SK-N-SH (cell line): ENCODE data around the gene OR1L8. TPM values are rescaled to one million over a fixed set of nuclear protein-coding genes. Genes with fewer than 3 reads are reported as not detected.

Source experiments
- CTCF ChIA-PET: fragments of 300-600, 350-600 bp; formaldehyde crosslinking; extraction: SDS; loops from one replicate; lab custom pipeline; 2021; lab: Yijun Ruan, JAX
- POLR2A ChIA-PET: fragments of 350-600 bp; sonication (Branson Sonifier 250); formaldehyde crosslinking; extraction: SDS; loops from one replicate; lab custom pipeline; 2020; ENCODE audit warnings: antibody characterized with exemption, inconsistent platforms; lab: Yijun Ruan, JAX
- DNase-seq: peaks from one replicate; pipeline ENCODE4 v3.0.0; 2012
- H2AFZ ChIP-seq: fragments of 200-600 bp; sonication (generic); 2 replicates; pipeline ENCODE4 v1.8.1; 2016; ENCODE audit warnings: antibody characterized with exemption, mild to moderate bottlenecking, low read depth
- H3F3A ChIP-seq: fragments of 200-600 bp; sonication (generic); replicated peaks from 2 replicates; pipeline ENCODE3; 2016; ENCODE audit warnings: antibody characterized with exemption, mild to moderate bottlenecking; ENCODE audit not compliant: insufficient read depth
- H3K27ac ChIP-seq, 2 experiments: fragments of 200-500 bp in 1 of 2; fragments of 200-600 bp in 1 of 2; sonication (Bioruptor generic) in 1 of 2; sonication (generic), shearing (Covaris generic) in 1 of 2; 2 replicates each; pipeline versions ENCODE4 v1.5.1 to v1.6.1; 2014 to 2016; ENCODE audit warnings: low read depth in 2 of 2, inconsistent platforms in 1 of 2, low read length in 1 of 2, mild to moderate bottlenecking in 1 of 2, mixed read lengths in 1 of 2
- H3K27me3 ChIP-seq: fragments of 200-600 bp; sonication (generic), shearing (Covaris generic); 2 replicates; pipeline ENCODE4 v1.6.1; 2016; ENCODE audit warnings: mixed run types; ENCODE audit not compliant: insufficient read depth
- H3K36me3 ChIP-seq, 2 experiments: fragments of 200-500 bp in 1 of 2; fragments of 200-600 bp in 1 of 2; sonication (Bioruptor generic) in 1 of 2; sonication (generic) in 1 of 2; replicated peaks in 1 of 2; 2 replicates each; pipeline versions ENCODE3 to v1.5.1; 2014 to 2016; ENCODE audit warnings: low read length in 1 of 2, mild to moderate bottlenecking in 1 of 2; ENCODE audit not compliant: insufficient read depth in 2 of 2, control insufficient read depth in 1 of 2
- H3K4me1 ChIP-seq, 2 experiments: fragments of 200-500 bp in 1 of 2; fragments of 200-600 bp in 1 of 2; sonication (Bioruptor generic) in 1 of 2; sonication (generic), shearing (Covaris generic) in 1 of 2; 2 replicates each; pipeline versions ENCODE4 v1.5.1 to v1.6.1; 2014 to 2016; ENCODE audit warnings: low read depth in 1 of 2, low read length in 1 of 2, mixed run types in 1 of 2; ENCODE audit not compliant: insufficient read depth in 2 of 2, control insufficient read depth in 1 of 2
- H3K4me2 ChIP-seq: fragments of 200-600 bp; sonication (generic), shearing (Covaris generic); 2 replicates; pipeline ENCODE4 v1.6.1; 2017; ENCODE audit warnings: mixed run types
- H3K4me3 ChIP-seq, 2 experiments: fragments of 200-500 bp in 1 of 2; fragments of 200-600 bp in 1 of 2; sonication (Bioruptor generic) in 1 of 2; sonication (generic), shearing (Covaris generic) in 1 of 2; 2 replicates each; pipeline versions ENCODE4 v1.5.1 to v1.8.1; 2014 to 2016; ENCODE audit warnings: low read depth in 2 of 2, inconsistent platforms in 1 of 2, low read length in 1 of 2, mild to moderate bottlenecking in 1 of 2, mixed read lengths in 1 of 2, moderate library complexity in 1 of 2
- H3K79me2 ChIP-seq: fragments of 200-600 bp; sonication (generic); 2 replicates; pipeline ENCODE4 v1.8.1; 2017; ENCODE audit warnings: mild to moderate bottlenecking; ENCODE audit not compliant: insufficient read depth
- H3K9ac ChIP-seq: fragments of 200-600 bp; sonication (generic); 2 replicates; pipeline ENCODE4 v1.6.1; 2017; ENCODE audit warnings: mixed run types
- H3K9me2 ChIP-seq: fragments of 200-600 bp; sonication (generic); 2 replicates; pipeline ENCODE4 v1.6.1; 2017; ENCODE audit warnings: mixed run types
- H3K9me3 ChIP-seq: fragments of 200-600 bp; sonication (generic); 2 replicates; pipeline ENCODE4 v1.6.1; 2017; ENCODE audit warnings: mixed run types, mild to moderate bottlenecking, moderate library complexity
- H4K20me1 ChIP-seq: fragments of 200-600 bp; sonication (generic); 2 replicates; pipeline ENCODE4 v1.6.1; 2017; ENCODE audit warnings: mild to moderate bottlenecking, mixed run types; ENCODE audit not compliant: insufficient read depth
- CHD2 ChIP-seq: fragments of 150-350 bp; IDR thresholded peaks from 2 replicates; pipeline ENCODE4 v1.6.1; 2018; ENCODE audit warnings: low read length; ENCODE audit not compliant: partially characterized antibody
- ELF1 ChIP-seq: IDR thresholded peaks from 2 replicates; pipeline ENCODE4 v1.4.0; 2012
- EP300 ChIP-seq, 2 experiments: IDR thresholded peaks; 2 replicates each; pipeline versions ENCODE4 v1.4.0 to v1.6.1; 2012; ENCODE audit warnings: borderline replicate concordance in 1 of 2, low read depth in 1 of 2, low read length in 1 of 2
- EZH2phosphoT487 ChIP-seq: fragments of 200-600 bp; sonication (generic); IDR thresholded peaks from 2 replicates; pipeline ENCODE4 v1.6.1; 2017; ENCODE audit warnings: low read depth, mixed run types, mild to moderate bottlenecking, antibody characterized with exemption, moderate library complexity, borderline replicate concordance
- FOXJ3 ChIP-seq: sonication (generic); formaldehyde crosslinking; IDR thresholded peaks from 2 replicates; pipeline ENCODE4 v1.5.1; 2020; ENCODE audit warnings: mild to moderate bottlenecking, missing genetic modification reagents
- FOXM1 ChIP-seq: IDR thresholded peaks from 2 replicates; pipeline ENCODE4 v1.4.0; 2012; ENCODE audit warnings: low read depth, mild to moderate bottlenecking
- GABPA ChIP-seq: IDR thresholded peaks from 2 replicates; pipeline ENCODE4 v1.4.0; 2012; ENCODE audit warnings: low read depth, mild to moderate bottlenecking
- MXI1 ChIP-seq: IDR thresholded peaks from 2 replicates; pipeline ENCODE4 v1.6.1; 2012; ENCODE audit warnings: mild to moderate bottlenecking, low read depth, low read length, improper control_type of control experiment
- NFIC ChIP-seq: IDR thresholded peaks from 2 replicates; pipeline ENCODE4 v1.4.0; 2012; ENCODE audit warnings: borderline replicate concordance
- PBX3 ChIP-seq: IDR thresholded peaks from 2 replicates; pipeline ENCODE4; 2012
- POLR2AphosphoS5 ChIP-seq: IDR thresholded peaks from 2 replicates; pipeline ENCODE4 v1.6.1; 2012; ENCODE audit warnings: low read depth, low read length
- RCOR1 ChIP-seq: fragments of 150-350 bp; IDR thresholded peaks from 2 replicates; pipeline ENCODE4 v1.6.1; 2017; ENCODE audit warnings: antibody characterized with exemption, low read length
- RFX5 ChIP-seq: IDR thresholded peaks from 2 replicates; pipeline ENCODE4 v1.6.1; 2012; ENCODE audit warnings: mild to moderate bottlenecking, improper control_type of control experiment, low read length
- SMC3 ChIP-seq: IDR thresholded peaks from 2 replicates; pipeline ENCODE4 v1.6.1; 2012; ENCODE audit warnings: low read depth, low read length, improper control_type of control experiment
- TAF1 ChIP-seq: IDR thresholded peaks from 2 replicates; pipeline ENCODE4 v1.6.1; 2012; ENCODE audit warnings: low read depth, mild to moderate bottlenecking, low read length, moderate library complexity, borderline replicate concordance
- YY1 ChIP-seq: IDR thresholded peaks from 2 replicates; pipeline ENCODE4 v1.4.0; 2012; ENCODE audit warnings: low read depth, mild to moderate bottlenecking
- WGBS: methylation state at CpG from one replicate; pipeline ENCODE4 v1.1.6; 2017; ENCODE audit warnings: low lambda C conversion rate; 5-methylcytosine and 5-hydroxymethylcytosine counted together
- polyA plus RNA-seq, 3 experiments: library from polyadenylated mRNA; depleted of rRNA; stranded (reverse); fragments of >200 nt; gene quantifications; 2 replicates each; pipeline ENCODE4 v1.2.3, GENCODE V29; 2012
- TF ChIP-seq, protein P1 (sequence below): fragments of 200-600 bp; sonication (generic); IDR thresholded peaks from 2 replicates; pipeline ENCODE4 v1.6.1; 2017; ENCODE audit warnings: antibody characterized with exemption, mild to moderate bottlenecking, moderate library complexity

Gene OR1L8
- polyA plus RNA-seq, 1 of the 3 experiments (the other 2 are of a cell fraction), result 0.07 TPM

- H3K36me3 ChIP-seq, result no peaks in the 10 kb centered on the region
- no peak for DNase-seq
- H3F3A ChIP-seq, result no peaks in the 10 kb centered on the region
- no peaks in the 10 kb centered on the region for H3K79me2 ChIP-seq
- no peak overlapping the region for H3K9ac ChIP-seq
- 17% methylated on average over 4 of the region's 4 CpGs for WGBS
- no peak overlapping the region for H3K27ac ChIP-seq
- H3K9me2 ChIP-seq, result no peaks in the 10 kb centered on the region
- H3K9me3 ChIP-seq, result no peaks in the 10 kb centered on the region
- H3K4me2 ChIP-seq, result no peak overlapping the region
- H2AFZ ChIP-seq, result no peak overlapping the region
- ChIA-PET CTCF (no interaction called here), POLR2A (no interaction called here)
- H3K27me3 ChIP-seq, result no peaks in the 10 kb centered on the region
- no peaks in the 10 kb centered on the region for H4K20me1 ChIP-seq
- no peak overlapping the region for H3K4me3 ChIP-seq
- no peaks in the 10 kb centered on the region for H3K4me1 ChIP-seq
- no peak for TF ChIP-seq PBX3
- no peak for TF ChIP-seq YY1
- no peak for TF ChIP-seq FOXM1
Observed at GRCh38 chr9:122567901-122568300, 15.3 kb downstream of the OR1L8 start.

GRCh38 chr9:122562134-122562760, 20.9 kb downstream of the OR1L8 start:
- Histone ChIP-seq H3K4me2 (no peak overlapping the region), H4K20me1 (no peaks in the 10 kb centered on the region), H3K9me3 (no peaks in the 10 kb centered on the region), H3K9me2 (no peaks in the 10 kb centered on the region), H2AFZ (no peak overlapping the region), H3K4me3 (no peak overlapping the region), H3K36me3 (no peaks in the 10 kb centered on the region), H3K4me1 (no peaks in the 10 kb centered on the region), H3K27ac (no peak overlapping the region), H3K79me2 (no peaks in the 10 kb centered on the region), H3K9ac (no peak overlapping the region), H3K27me3 (no peaks in the 10 kb centered on the region), H3F3A (no peaks in the 10 kb centered on the region)
- POLR2A ChIA-PET, result no interaction called here
- WGBS, result 23% methylated on average over 6 of the region's 9 CpGs
- DNase-seq, result no peak
- CTCF ChIA-PET, result interaction anchor here (1.0 kb wide), 1 partner anchor 98 kb away, joined by 3 read pairs; no protein-coding TSS in a partner anchor
- TF ChIP-seq EZH2phosphoT487 (no peak), MXI1 (no peak), GABPA (no peak), ELF1 (no peak), POLR2AphosphoS5 (no peak), CHD2 (no peak), SMC3 (no peak), FOXM1 (no peak), NFIC (no peak), EP300 (IDR thresholded peaks at IDR 0.05; ENCODE audit: borderline replicate concordance in 1 of 2, low read depth in 1 of 2, low read length in 1 of 2) (no peak), RCOR1 (no peak), RFX5 (no peak), TAF1 (no peak), FOXJ3 (no peak)
- TF ChIP-seq, protein P1, sequence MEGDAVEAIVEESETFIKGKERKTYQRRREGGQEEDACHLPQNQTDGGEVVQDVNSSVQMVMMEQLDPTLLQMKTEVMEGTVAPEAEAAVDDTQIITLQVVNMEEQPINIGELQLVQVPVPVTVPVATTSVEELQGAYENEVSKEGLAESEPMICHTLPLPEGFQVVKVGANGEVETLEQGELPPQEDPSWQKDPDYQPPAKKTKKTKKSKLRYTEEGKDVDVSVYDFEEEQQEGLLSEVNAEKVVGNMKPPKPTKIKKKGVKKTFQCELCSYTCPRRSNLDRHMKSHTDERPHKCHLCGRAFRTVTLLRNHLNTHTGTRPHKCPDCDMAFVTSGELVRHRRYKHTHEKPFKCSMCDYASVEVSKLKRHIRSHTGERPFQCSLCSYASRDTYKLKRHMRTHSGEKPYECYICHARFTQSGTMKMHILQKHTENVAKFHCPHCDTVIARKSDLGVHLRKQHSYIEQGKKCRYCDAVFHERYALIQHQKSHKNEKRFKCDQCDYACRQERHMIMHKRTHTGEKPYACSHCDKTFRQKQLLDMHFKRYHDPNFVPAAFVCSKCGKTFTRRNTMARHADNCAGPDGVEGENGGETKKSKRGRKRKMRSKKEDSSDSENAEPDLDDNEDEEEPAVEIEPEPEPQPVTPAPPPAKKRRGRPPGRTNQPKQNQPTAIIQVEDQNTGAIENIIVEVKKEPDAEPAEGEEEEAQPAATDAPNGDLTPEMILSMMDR, result no peak
- TF ChIP-seq, all 33 proteins: peak for 0
